Fibroblast of skin of left quadriceps (primary cell): ENCODE data around the gene GABARAPL2.
"Not testable (repeated sequence)": the region's sequence is repeated elsewhere in the genome, so short reads cannot be mapped to it uniquely, and the experiment has no call there.

Source experiments
- DNase-seq, 2 experiments: peaks; one replicate each; pipeline ENCODE4 v3.0.0-alpha.2; 2013; ENCODE audit warnings: low read depth in 2 of 2

The GABARAPL2 gene

GRCh38 chr16:75566040-75566757 is at the start of gene GABARAPL2:
Gene GABARAPL2, plus strand, starts transcription at chr16:75566379. Its CDS starts 108 bp downstream, at chr16:75566487.
- DNase-seq, result peak; percentile 48 to 49

GRCh38 chr16:75519175-75519574 is 47.0 kb upstream of the GABARAPL2 start:
- no peak for DNase-seq

- DNase-seq, result no peak
These were observed 40.0 kb upstream of the GABARAPL2 start for GRCh38 chr16:75526032-75526790.

- DNase-seq, result no peak
These were observed 38.3 kb upstream of the GABARAPL2 start for GRCh38 chr16:75527825-75528299.

- no peak for DNase-seq
These were observed 36.9 kb upstream of the GABARAPL2 start for GRCh38 chr16:75529056-75529905.

- no peak for DNase-seq
These were observed 36.2 kb upstream of the GABARAPL2 start for GRCh38 chr16:75529959-75530358.

GRCh38 chr16:75532142-75532765 is 33.9 kb upstream of the GABARAPL2 start:
- DNase-seq, result no peak

- DNase-seq, result no peak
These were observed 33.4 kb upstream of the GABARAPL2 start for GRCh38 chr16:75532791-75533190.

- DNase-seq, result no peak
These were observed 31.5 kb upstream of the GABARAPL2 start for GRCh38 chr16:75534560-75535205.

GRCh38 chr16:75535211-75535843 is 30.9 kb upstream of the GABARAPL2 start:
- no peak for DNase-seq

- no peak for DNase-seq
These were observed 30.3 kb upstream of the GABARAPL2 start, which contains the start of gene CHST5 for GRCh38 chr16:75535901-75536300. Gene CHST5, minus strand, starts transcription at chr16:75536108. Its CDS starts 5,724 bp downstream, at chr16:75530384.

- no peak for DNase-seq
These were observed 28.4 kb upstream of the GABARAPL2 start for GRCh38 chr16:75537776-75538175.

GRCh38 chr16:75538882-75539565 is 27.2 kb upstream of the GABARAPL2 start:
- DNase-seq, result not testable (repeated sequence)

GRCh38 chr16:75541236-75541635 is 24.9 kb upstream of the GABARAPL2 start:
- DNase-seq, result no peak

GRCh38 chr16:75542462-75542861 is 23.7 kb upstream of the GABARAPL2 start:
- not testable (repeated sequence) for DNase-seq

GRCh38 chr16:75545879-75546278 is 20.3 kb upstream of the GABARAPL2 start:
- not testable (repeated sequence) for DNase-seq

- no peak for DNase-seq
These were observed 19.9 kb upstream of the GABARAPL2 start for GRCh38 chr16:75546293-75546692.

- not testable (repeated sequence) for DNase-seq
These were observed 17.7 kb upstream of the GABARAPL2 start for GRCh38 chr16:75548456-75548855.

GRCh38 chr16:75550211-75550662 is 15.9 kb upstream of the GABARAPL2 start:
- no peak for DNase-seq

- DNase-seq, result no peak
These were observed 13.2 kb upstream of the GABARAPL2 start for GRCh38 chr16:75552951-75553350.
